ENCODE measurements around the gene ACAA1.
"Not testable (repeated sequence)": the region's sequence is repeated elsewhere in the genome, so short reads cannot be mapped to it uniquely, and the experiment has no call there.

Gene ACAA1

DNA sequence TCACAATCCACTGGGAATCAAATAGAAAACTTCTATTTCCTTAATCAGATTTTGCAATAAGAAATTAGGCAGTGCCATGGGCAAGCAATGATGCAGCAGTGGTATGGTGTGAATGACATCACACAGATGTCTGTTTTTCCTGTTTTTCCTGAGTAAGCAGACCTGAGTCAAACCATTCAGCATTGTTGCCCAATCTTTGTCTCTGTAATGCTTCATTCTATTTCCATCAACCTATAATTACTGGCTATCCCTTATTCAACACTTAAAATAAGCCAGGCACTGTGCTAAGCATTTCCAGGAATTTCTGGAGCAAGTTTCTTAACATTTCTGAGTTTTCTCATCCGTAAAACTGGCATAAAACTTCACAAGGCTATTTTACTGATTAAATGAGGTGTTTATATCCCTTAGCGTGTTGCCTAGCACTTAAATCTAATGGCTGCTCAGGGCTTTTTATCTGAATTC is 17.1 kb upstream of the ACAA1 start:
- DNase-seq = no peak

DNA sequence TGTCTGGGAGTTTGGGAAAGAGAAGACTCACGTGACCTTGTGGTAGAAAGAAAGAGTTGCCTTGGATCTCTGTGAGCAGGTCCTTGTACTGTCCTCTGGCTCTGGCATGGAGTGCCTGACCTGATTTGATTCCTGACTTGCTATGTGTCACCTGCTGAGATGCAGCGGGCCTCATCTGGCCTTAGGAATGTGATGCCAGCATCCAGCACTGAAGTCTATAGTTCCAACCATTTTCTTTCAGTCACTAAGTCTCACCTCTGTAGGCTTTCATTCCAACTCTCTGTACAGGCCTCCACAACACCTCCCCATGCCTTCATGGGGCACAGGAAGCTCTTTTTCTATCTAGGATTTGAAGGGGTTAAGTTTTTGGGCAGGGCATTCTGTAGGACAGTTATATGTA is 16.3 kb upstream of the ACAA1 start:
- no peak for DNase-seq

DNA sequence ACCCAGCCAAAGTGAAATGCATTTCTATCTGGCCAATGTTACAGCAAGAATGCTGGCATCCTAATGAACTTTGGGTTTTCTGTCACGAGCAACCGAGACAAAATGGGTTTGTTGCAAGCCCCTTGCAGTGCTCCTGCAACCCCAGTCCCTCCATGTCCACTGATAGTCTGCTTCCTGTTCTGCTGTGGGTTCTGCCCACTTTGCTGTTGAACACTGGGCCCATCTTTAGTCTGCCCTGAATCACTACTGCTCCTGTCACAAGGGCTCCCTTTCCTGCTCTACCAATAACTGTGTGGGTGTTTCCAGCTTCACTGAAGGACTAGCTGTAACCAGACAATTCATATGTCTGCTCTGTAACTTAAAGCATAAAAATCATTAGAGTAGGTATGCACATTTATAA is 15.7 kb upstream of the ACAA1 start:
- no peak for DNase-seq

DNA sequence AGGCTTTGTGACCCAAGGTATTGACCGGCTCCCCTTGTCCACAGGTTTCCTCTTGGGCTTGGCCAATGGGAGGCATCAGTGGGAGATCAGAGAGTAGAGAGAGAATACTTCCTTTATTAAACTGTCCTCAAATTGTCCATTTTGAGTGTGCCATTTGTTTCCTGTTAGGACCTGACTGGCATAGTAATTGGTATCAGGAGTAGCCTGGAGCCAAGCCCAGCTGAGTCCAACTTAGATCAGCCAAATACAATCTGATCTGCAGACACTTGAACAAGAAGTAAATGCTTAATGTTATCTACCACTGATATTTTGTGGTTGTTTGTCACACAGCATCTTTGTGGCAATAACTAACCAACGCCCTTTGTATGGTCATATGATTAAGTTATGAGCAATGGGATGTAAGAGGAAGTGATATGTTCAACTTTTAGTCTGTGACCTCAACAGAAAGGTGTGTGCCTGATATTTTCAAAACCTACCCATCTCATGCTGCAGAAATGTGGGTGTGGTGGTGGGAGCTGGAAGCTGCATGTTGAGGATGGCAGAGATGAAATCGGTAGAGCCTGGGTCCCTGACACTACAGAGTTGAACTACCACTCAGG is 14.8 kb upstream of the ACAA1 start:
- no peak for DNase-seq

DNA sequence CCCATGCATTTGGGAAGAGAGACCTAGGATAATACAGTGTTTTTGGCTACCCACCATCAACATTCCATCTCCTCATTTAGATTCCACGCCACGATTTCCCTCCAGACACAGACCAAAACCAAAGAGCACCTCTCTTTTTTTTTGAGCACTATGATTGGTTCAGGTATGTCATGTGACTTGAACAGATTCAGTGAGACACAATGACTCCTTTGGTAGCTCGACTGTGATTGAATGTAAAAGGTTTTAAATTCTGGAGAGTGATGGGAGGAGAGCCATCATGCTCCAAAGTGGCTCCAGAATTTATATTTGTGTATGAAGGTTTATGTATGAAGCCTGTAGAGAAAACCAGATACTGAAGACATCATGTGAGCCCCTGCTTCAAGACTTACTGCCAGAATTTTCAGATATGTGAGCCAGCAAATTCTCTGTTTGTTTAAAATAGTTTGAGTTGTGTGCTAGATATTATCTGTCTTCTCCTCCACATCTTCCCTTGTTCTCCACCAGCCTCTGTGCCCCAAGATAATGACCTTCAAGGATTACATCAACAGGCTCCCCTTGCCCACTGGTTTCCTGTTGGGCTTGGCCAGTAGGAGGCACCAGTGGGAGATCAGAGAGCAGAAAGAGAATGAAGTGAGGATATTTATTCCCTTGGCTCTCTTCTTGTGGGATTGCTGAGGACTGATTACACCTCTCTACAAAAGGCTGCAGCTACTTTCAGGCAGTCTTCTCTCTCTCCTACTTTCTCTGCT is 14.0 kb upstream of the ACAA1 start:
- no peak for DNase-seq

DNA sequence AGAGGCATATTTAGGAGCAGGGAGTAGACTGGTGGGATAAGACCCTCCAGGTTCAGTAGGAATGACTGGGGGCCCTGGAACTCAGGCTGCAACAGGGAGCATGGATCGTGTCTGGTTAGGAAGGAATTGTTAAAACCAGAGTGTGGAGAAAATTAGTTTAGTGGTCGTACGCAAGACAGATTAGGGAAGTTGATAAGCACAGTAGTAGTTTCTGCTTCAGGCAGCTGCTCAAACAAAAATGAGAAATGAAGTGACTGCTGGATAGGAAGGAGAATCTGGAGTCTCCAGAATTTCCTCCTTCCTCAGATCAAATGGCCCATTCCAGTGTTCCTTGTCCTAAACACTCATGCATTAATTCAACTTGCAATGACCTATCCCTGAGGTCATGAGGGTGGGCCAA is 12.8 kb upstream of the ACAA1 start:
- no peak for DNase-seq

DNA sequence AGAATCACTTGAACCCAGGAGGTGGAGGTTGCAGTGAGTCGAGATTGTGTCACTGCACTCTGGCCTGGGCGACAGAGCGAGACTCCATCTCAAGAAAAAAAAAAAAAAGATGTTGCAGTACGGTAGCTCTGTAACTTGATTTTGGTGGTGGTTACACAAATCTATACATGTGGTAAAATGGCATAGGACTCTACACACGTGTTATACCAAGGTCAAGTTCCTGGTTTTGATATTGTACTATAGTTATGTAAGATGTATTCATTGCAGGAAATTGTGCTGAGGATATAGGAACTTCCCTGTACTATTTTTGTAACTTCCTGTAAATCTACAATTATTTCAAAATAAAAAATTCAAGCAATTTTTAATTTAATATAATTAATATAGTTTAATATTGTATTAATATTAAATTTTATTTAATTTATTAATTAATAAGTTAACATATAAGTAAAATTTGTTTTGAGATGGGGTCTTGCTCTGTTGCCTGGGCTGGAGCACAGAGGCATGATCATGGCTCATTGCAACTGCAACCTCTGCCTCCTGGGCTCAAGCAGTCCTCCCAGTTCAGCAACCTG is 11.5 kb upstream of the ACAA1 start:
- DNase-seq = no peak

DNA sequence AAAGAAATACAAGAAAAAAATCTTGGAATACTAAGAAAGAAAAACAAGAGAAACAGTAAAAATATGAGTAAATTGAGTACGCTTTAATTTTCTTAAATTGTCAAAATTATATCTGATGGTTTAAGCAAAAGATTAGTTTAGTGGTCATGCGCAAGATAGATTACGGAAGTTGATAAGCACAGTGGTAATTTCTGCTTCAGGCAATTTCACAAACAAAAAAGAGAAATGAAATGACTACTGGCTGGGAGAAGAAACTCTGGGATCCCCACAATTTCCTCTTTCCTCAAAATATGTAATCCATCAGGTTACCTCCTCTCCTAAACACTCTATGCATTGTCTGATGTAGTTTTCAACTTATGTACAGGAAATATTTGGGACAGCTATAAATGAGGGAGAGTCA is 10.5 kb upstream of the ACAA1 start:
- no peak for DNase-seq

DNA sequence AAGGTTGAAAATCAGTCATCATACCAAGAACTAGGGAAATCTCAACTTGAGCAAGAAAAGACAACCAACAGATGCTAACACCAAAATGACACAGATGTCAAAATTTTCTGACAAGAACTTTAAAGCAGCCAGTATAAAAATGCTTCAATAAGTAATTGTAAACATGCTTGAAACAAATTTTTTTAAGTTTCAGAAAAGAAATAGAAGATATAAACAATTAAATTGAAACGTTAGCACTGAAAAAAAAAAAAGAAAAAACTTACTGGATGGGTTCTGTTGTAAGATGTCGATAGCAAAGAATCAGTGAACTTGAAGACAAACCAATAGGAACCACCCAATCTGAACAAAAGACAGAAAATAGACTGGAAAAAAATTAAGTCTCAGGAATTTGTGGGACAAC is 9.6 kb upstream of the ACAA1 start:
- no peak for DNase-seq

DNA sequence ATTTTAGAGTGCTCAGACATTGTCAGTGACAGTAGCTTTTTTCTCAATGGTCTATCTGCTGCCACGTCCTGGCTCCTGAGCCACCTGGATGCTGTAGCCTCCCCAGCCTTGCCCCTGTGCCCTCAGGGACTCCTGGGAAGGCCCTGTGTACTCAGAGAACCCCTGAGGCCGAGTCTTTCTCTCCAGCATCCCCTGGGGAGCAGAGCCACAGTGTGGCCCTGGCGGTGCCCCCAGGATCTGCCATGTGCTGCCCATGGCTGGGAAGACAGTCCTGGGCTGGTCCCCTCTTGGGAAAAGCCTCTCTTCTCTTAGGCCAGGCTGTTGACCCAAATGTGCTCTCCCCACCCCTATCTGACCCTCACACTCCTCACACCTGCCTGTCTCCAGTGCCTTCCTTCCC is 6.6 kb upstream of the ACAA1 start:
- no peak for DNase-seq

DNA sequence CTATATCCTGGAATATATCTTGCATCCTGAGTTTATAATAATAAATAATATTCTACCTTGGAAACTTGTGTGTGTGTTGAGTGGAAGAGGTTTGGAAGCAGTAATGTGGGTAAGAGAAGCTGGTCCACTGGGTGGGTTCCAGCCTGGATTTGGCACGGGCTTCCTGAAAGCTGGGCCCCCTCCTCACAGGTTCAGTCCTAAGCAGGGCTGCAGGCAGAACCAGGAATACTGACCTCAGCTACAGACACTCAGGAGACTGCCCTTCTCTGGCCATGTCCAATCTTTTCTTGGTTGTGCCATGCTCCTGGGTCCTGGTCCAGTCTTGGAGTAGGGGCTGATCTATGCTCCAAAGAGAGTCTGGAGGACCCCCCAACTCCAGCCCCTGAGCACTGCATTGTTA is 6.0 kb upstream of the ACAA1 start:
- no peak for DNase-seq

DNA sequence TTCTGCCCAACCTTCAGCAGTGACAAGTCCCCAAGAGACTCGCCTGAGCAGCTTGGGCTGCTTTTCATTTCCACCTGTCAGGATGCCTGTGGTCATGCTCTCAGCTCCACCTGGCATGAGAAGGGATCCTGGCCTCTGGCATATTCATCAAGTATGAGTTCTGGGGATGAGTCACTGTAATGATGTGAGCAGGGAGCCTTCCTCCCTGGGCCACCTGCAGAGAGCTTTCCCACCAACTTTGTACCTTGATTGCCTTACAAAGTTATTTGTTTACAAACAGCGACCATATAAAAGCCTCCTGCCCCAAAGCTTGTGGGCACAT is 5.0 kb upstream of the ACAA1 start:
- no peak for DNase-seq

DNA sequence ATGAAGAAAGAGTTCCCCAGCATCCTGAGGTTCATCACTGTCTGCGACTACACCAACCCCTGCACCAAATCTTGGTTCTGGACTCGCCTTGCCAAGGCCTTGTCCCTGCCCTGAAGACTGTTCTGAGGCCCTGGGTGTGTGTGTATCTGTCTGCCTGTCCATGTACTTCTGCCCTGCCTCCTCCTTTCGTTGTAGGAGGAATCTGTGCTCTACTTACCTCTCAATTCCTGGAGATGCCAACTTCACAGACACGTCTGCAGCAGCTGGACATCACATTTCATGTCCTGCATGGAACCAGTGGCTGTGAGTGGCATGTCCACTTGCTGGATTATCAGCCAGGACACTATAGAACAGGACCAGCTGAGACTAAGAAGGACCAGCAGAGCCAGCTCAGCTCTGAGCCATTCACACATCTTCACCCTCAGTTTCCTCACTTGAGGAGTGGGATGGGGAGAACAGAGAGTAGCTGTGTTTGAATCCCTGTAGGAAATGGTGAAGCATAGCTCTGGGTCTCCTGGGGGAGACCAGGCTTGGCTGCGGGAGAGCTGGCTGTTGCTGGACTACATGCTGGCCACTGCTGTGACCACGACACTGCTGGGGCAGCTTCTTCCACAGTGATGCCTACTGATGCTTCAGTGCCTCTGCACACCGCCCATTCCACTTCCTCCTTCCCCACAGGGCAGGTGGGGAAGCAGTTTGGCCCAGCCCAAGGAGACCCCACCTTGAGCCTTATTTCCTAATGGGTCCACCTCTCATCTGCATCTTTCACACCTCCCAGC is 4.4 kb upstream of the ACAA1 start:
- DNase-seq = no peak

DNA sequence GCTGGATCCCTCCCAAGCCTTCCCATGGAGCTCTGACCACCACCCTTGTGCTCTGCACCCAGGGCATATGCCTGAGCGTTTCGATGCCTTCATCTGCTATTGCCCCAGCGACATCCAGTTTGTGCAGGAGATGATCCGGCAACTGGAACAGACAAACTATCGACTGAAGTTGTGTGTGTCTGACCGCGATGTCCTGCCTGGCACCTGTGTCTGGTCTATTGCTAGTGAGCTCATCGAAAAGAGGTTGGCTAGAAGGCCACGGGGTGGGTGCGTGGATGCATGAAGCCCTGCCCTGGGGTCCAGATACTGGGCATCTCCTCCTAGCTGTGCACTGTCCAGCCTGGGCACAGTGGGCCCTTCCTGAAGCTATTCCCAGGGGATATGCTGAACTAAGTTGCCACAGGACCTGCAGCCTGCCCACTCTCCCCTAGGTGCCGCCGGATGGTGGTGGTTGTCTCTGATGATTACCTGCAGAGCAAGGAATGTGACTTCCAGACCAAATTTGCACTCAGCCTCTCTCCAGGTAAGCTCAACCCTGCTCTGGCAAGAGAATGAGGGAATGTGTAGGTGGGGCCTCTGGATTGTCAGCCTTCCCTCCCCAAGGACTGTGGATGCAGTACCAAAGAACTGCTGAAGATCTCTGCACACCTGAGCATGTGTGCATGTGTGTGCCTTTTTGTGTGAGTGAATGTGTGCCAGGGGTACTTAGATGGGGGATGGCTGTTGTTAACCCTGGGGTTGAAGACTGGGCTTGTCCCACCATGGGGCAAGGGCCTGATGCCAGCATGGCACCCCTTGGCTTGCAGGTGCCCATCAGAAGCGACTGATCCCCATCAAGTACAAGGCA is 3.6 kb upstream of the ACAA1 start:
- DNase-seq = no peak

DNA sequence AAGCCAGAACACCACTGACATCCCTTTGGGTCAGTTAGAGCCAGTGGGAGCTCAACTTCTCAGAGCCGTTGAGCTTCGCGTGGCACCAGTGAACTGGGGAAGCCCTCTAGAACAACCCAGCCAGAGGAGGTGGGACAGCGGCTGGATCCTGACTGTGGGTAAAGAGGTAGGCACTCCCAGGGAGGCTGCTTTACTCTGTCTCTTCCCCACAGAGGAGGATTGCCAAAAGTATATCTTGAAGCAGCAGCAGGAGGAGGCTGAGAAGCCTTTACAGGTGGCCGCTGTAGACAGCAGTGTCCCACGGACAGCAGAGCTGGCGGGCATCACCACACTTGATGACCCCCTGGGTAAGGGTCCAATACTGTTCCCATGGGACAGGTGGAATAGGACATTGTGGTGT is 2.7 kb upstream of the ACAA1 start:
- no peak for DNase-seq

DNA sequence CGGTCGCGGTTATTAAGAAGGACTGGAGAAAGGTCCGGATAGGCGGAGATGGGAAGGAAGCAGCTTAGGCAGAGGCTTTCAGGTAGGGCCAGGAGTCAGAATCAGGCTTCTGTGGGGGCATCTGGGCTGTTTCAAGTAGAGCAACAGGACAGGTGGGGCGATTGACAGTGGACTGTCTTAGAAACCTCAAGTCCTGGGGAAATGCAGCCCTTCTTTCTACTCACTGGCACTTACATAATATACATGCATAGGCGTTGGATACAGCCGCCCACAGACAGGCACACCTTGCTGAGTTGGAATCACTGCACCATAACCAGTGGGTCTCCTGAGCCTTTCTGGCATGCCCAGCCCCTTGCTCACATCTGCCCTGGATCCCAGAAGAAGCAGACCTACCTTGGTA is 2.3 kb upstream of the ACAA1 start:
- no peak for DNase-seq

DNA sequence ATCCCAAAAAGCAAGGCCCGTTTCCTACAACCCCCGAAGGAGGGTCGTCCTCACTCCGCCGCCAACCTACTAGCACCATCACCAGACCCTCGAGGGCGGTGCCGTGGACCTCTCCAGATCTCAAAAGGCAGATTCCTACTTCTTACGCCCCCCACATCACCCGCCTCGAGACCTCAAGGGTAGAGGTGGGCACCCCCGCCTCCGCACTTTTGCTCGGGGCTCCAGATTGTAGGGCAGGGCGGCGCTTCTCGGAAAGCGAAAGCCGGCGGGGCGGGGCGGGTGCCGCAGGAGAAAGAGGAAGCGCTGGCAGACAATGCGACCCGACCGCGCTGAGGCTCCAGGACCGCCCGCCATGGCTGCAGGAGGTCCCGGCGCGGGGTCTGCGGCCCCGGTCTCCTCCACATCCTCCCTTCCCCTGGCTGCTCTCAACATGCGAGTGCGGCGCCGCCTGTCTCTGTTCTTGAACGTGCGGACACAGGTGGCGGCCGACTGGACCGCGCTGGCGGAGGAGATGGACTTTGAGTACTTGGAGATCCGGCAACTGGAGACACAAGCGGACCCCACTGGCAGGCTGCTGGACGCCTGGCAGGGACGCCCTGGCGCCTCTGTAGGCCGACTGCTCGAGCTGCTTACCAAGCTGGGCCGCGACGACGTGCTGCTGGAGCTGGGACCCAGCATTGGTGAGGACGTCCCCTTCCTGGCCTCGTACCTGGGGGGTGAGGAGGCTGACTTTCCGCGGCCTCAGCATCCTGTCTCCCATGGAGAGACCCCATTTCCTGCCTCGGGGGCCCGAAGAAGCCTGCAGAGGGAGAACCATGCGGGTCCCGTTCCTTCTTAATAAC is 1.6 kb upstream of the ACAA1 start, which contains the start of gene MYD88:
Gene MYD88, plus strand, starts transcription at position 313 of the 842 bp plus-strand sequence. Its CDS starts 40 bp downstream, at position 353.
- peak; percentile 24 for DNase-seq

DNA sequence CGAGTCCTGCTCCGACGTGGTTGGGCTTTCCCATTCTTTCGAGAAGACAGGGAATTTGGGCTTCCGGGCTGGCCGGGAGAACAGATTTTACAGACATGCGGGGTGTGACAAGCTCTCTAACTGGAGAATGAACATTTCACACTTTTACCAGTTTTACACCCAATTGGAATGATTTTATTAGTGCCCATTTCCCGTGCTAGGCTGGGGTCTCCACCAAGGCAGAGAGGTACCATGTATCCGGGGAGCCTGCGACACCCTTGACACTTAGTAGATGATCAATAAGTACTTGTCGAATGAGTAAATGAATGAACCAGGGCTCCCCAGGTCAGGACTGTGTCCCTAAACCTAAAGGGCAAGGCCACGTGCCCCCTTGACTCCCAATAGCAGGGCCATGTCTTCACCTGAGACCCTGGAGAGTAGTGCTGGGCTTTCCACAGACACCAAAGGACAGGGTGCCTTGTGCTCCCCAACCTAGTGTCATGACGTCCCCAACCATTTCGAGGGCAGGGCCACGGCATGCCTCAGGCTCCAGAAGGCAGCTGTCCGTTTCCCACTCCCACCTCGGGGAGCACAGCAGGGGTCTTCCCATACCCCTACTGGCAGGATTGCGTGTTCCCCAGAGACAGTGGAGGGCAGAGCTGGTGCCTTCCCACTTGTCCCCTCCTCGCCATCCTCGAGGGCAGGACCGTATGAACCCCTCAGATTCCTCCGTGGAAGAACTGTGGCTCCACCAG is 855 bp upstream of the ACAA1 start:
- DNase-seq = no peak

DNA sequence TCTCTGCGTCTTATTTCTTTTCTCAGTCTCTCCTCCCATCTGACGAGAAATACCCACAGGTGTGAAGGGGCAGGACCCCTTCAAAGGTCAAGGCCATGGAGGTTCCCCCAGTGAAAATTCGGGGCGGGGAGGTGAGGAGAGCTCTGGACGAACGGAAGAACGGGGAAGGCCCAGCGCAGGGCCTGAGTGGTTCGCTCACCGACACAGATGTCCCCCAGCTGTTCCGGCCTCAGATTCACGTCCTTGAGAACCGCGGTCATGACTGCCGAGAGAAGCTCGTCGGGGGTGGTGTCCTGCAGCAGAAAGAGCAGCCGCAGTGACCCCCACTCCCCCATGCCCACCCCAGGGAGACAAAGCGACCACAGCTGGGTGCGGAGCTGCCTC is 542 bp downstream of the ACAA1 start:
- no peak for DNase-seq

DNA sequence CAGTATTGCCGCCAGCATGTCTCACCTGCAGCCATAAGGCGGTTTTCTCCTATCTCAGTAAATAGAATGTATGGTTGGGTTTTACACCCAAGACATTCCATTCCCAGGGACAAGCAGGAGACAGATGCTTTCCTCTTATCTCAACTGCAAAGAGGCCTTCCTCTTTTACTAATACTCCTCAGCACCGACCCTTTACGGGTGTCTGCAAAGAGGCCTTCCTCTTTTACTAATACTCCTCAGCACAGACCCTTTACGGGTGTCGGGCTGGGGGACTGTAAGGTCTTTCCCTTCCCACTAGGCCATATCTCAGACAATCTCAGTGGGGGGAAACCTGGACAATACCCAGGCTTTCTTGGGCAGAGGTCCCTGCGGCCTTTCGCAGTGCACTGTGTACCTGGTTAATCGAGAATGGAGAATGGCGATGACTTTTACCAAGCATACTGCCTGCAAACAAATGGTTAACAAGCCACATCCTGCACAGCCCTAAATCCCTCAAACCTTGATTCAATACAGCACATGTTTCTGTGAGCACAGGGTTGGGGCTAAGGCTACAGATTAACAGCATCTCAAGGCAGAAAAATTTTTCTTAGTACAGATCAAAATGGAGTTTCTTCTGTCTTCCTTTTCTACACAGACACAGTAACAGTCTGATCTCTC is 1.2 kb downstream of the ACAA1 start:
- not testable (repeated sequence) for DNase-seq

All from NCI-H748 treated with DMSO at 0.1 percent for 48 hours (cell line).